HG03457 (cell line): ENCODE data around the gene ATXN1.
A peak's percentile ranks its signal among the peaks of the same experiment; 100 is the strongest.

Source experiments
- ATAC-seq: cut with Tn5 transposase; IDR thresholded peaks from one replicate; pipeline ENCODE4 v1.9.1; 2021; ENCODE audit warnings: moderate number of reproducible peaks; ENCODE audit not compliant: unreplicated experiment

Gene ATXN1

GRCh38 chr6:16747232-16748024, 13.8 kb downstream of the ATXN1 start:
- ATAC-seq = no peak

GRCh38 chr6:16746812-16747211, 14.4 kb downstream of the ATXN1 start:
- no peak for ATAC-seq

GRCh38 chr6:16746401-16746800, 14.9 kb downstream of the ATXN1 start:
- ATAC-seq = no peak

GRCh38 chr6:16743664-16744210, 17.5 kb downstream of the ATXN1 start:
- no peak for ATAC-seq

- ATAC-seq = no peak
Measured at GRCh38 chr6:16742116-16742515, 19.1 kb downstream of the ATXN1 start.

- no peak for ATAC-seq
Measured at GRCh38 chr6:16741112-16742016, 19.9 kb downstream of the ATXN1 start.

GRCh38 chr6:16740097-16740496, 21.2 kb downstream of the ATXN1 start:
- no peak for ATAC-seq

- no peak for ATAC-seq
Measured at GRCh38 chr6:16739329-16739801, 21.9 kb downstream of the ATXN1 start.

- no peak for ATAC-seq
Measured at GRCh38 chr6:16737925-16738324, 23.3 kb downstream of the ATXN1 start.

GRCh38 chr6:16736856-16737775, 24.1 kb downstream of the ATXN1 start:
- no peak for ATAC-seq

- no peak for ATAC-seq
Measured at GRCh38 chr6:16735014-16735413, 26.2 kb downstream of the ATXN1 start.

- no peak for ATAC-seq
Measured at GRCh38 chr6:16733085-16733484, 28.2 kb downstream of the ATXN1 start.

GRCh38 chr6:16731478-16732051, 29.7 kb downstream of the ATXN1 start:
- peak; percentile 90 for ATAC-seq

- ATAC-seq = no peak
Measured at GRCh38 chr6:16730738-16731477, 30.4 kb downstream of the ATXN1 start.

GRCh38 chr6:16729744-16730143, 31.5 kb downstream of the ATXN1 start:
- no peak for ATAC-seq

GRCh38 chr6:16729183-16729691, 32.0 kb downstream of the ATXN1 start:
- ATAC-seq = no peak

- ATAC-seq = no peak
Measured at GRCh38 chr6:16728513-16729182, 32.6 kb downstream of the ATXN1 start.

- ATAC-seq = no peak
Measured at GRCh38 chr6:16727996-16728395, 33.3 kb downstream of the ATXN1 start.
